Stimulated activated naive B cell treated with anti-CD40 and anti-IgM and Interleukin-4, amounts not matched to agents 10 μg/mL and 1 μg/mL and 100 μg/mL, for 72 hours (primary cell): ENCODE data around the gene XPR1.
A peak's percentile ranks its signal among the peaks of the same experiment; 100 is the strongest.

ENCODE experiments used
- ATAC-seq, 2 donors: fragments of 150-1000 bp; cut with Tn5 transposase; replicated peaks; 2 replicates each; pipeline ENCODE4 v1.10.0; 2021; ENCODE audit warnings: moderate library complexity in 1 of 2
- DNase-seq: peaks from one replicate; pipeline ENCODE4 v3.0.0; 2021
- H3K27ac Mint-ChIP-seq: one replicate; pipeline ENCODE4 v1.8.0; 2022; ENCODE audit warnings: mild to moderate bottlenecking, mixed read lengths
- H3K27me3 Mint-ChIP-seq, 2 donors: one replicate each; pipeline ENCODE4 v1.8.0; 2022; ENCODE audit warnings: mixed read lengths in 2 of 2
- H3K36me3 Mint-ChIP-seq, 2 donors: one replicate each; pipeline ENCODE4 v1.8.0; 2022; ENCODE audit warnings: mixed read lengths in 2 of 2, mild to moderate bottlenecking in 1 of 2
- H3K4me1 Mint-ChIP-seq, 2 donors: one replicate each; pipeline ENCODE4 v1.8.0; 2022; ENCODE audit warnings: mixed read lengths in 2 of 2, mild to moderate bottlenecking in 1 of 2
- H3K4me3 Mint-ChIP-seq, 2 donors: one replicate each; pipeline ENCODE4 v1.8.0; 2022; ENCODE audit warnings: mild to moderate bottlenecking in 2 of 2, mixed read lengths in 2 of 2, moderate library complexity in 1 of 2
- H3K9me3 Mint-ChIP-seq, 2 donors: one replicate each; pipeline ENCODE4 v1.8.0; 2022; ENCODE audit warnings: mixed read lengths in 2 of 2, mild to moderate bottlenecking in 1 of 2

XPR1 gene

GRCh38 chr1:180606155-180606554, 25.7 kb upstream of the XPR1 start:
- ATAC-seq (no peak), DNase-seq (no peak)
- Mint-ChIP-seq H3K4me3 (no peak overlapping the region), H3K36me3 (no peaks in the 10 kb centered on the region), H3K27me3 (no peaks in the 10 kb centered on the region), H3K27ac (no peak overlapping the region), H3K4me1 (peaks cover 4 to 8% of the 10 kb centered on the region in 2 donors), H3K9me3 (peaks cover 0 to 3% of the 10 kb centered on the region in 2 donors)

- Mint-ChIP-seq H3K4me1 (peaks cover 8 to 12% of the 10 kb centered on the region in 2 donors), H3K27ac (no peak overlapping the region)
- DNase-seq = no peak
Measured at GRCh38 chr1:180609643-180610555, 21.9 kb upstream of the XPR1 start.

GRCh38 chr1:180610556-180611015, 21.2 kb upstream of the XPR1 start:
- Mint-ChIP-seq H3K27ac (no peak overlapping the region), H3K4me1 (peaks cover 8 to 12% of the 10 kb centered on the region in 2 donors), H3K36me3 (no peaks in the 10 kb centered on the region), H3K27me3 (no peaks in the 10 kb centered on the region), H3K9me3 (peaks cover 0 to 5% of the 10 kb centered on the region in 2 donors), H3K4me3 (no peak overlapping the region)
- no peak for ATAC-seq
- no peak for DNase-seq

More at GRCh38 chr1:180609643-180610555, 21.9 kb upstream of the XPR1 start:
- Mint-ChIP-seq H3K9me3 (peaks cover 0 to 5% of the 10 kb centered on the region in 2 donors), H3K36me3 (no peaks in the 10 kb centered on the region), H3K4me3 (no peak overlapping the region), H3K27me3 (no peaks in the 10 kb centered on the region)
- ATAC-seq = no peak

- Mint-ChIP-seq H3K4me3 (no peak overlapping the region), H3K36me3 (no peaks in the 10 kb centered on the region), H3K27me3 (no peaks in the 10 kb centered on the region), H3K4me1 (peaks cover 8 to 12% of the 10 kb centered on the region in 2 donors), H3K27ac (peak overlapping the region; percentile 53), H3K9me3 (peaks cover 0 to 5% of the 10 kb centered on the region in 2 donors)
- ATAC-seq (peak; percentile 81 to 94), DNase-seq (no peak)
Measured at GRCh38 chr1:180611016-180611930, 20.5 kb upstream of the XPR1 start.

GRCh38 chr1:180612632-180613031, 19.2 kb upstream of the XPR1 start:
- Mint-ChIP-seq H3K4me3 (no peak overlapping the region), H3K9me3 (peaks cover 0 to 5% of the 10 kb centered on the region in 2 donors), H3K27ac (no peak overlapping the region), H3K36me3 (no peaks in the 10 kb centered on the region), H3K4me1 (peaks cover 8 to 12% of the 10 kb centered on the region in 2 donors), H3K27me3 (no peaks in the 10 kb centered on the region)
- ATAC-seq = no peak
- DNase-seq = no peak

GRCh38 chr1:180614730-180615129, 17.1 kb upstream of the XPR1 start:
- H3K27ac Mint-ChIP-seq = no peak overlapping the region
- H3K27me3 Mint-ChIP-seq = no peaks in the 10 kb centered on the region
- DNase-seq (no peak), ATAC-seq (no peak)
- no peaks in the 10 kb centered on the region for H3K36me3 Mint-ChIP-seq
- H3K4me3 Mint-ChIP-seq = no peak overlapping the region
- peaks cover 0 to 4% of the 10 kb centered on the region in 2 donors for H3K9me3 Mint-ChIP-seq
- peaks cover 8 to 10% of the 10 kb centered on the region in 2 donors for H3K4me1 Mint-ChIP-seq

- Mint-ChIP-seq H3K4me3 (no peak overlapping the region), H3K27me3 (no peaks in the 10 kb centered on the region), H3K4me1 (peaks cover 6 to 7% of the 10 kb centered on the region in 2 donors), H3K9me3 (peaks cover 0 to 3% of the 10 kb centered on the region in 2 donors), H3K36me3 (no peaks in the 10 kb centered on the region), H3K27ac (no peak overlapping the region)
- ATAC-seq (no peak), DNase-seq (no peak)
Measured at GRCh38 chr1:180615493-180616290, 16.1 kb upstream of the XPR1 start.

- no peak for DNase-seq
- Mint-ChIP-seq H3K4me3 (no peak overlapping the region), H3K27ac (no peak overlapping the region), H3K4me1 (peaks cover 1% of the 10 kb centered on the region in 2 donors), H3K27me3 (no peaks in the 10 kb centered on the region), H3K36me3 (no peaks in the 10 kb centered on the region), H3K9me3 (no peaks in the 10 kb centered on the region)
- ATAC-seq = no peak
Measured at GRCh38 chr1:180616439-180616838, 15.4 kb upstream of the XPR1 start.

- H3K4me1 Mint-ChIP-seq = no peaks in the 10 kb centered on the region
- H3K27me3 Mint-ChIP-seq = no peaks in the 10 kb centered on the region
- no peak for ATAC-seq
- DNase-seq = no peak
- H3K9me3 Mint-ChIP-seq = no peaks in the 10 kb centered on the region
- no peak overlapping the region for H3K27ac Mint-ChIP-seq
- H3K4me3 Mint-ChIP-seq = no peak overlapping the region
- H3K36me3 Mint-ChIP-seq = no peaks in the 10 kb centered on the region
Measured at GRCh38 chr1:180617774-180618395, 13.9 kb upstream of the XPR1 start.

GRCh38 chr1:180620581-180620980, 11.2 kb upstream of the XPR1 start:
- Mint-ChIP-seq H3K27ac (no peak overlapping the region), H3K4me3 (no peak overlapping the region), H3K27me3 (peaks cover 7% of the 10 kb centered on the region in 2 donors), H3K36me3 (no peaks in the 10 kb centered on the region), H3K4me1 (no peaks in the 10 kb centered on the region), H3K9me3 (no peaks in the 10 kb centered on the region)
- ATAC-seq = no peak
- no peak for DNase-seq

- DNase-seq (no peak), ATAC-seq (peak in 1 of 2 donors; percentile 38)
- Mint-ChIP-seq H3K27ac (no peak overlapping the region), H3K9me3 (no peaks in the 10 kb centered on the region), H3K27me3 (peaks cover 15 to 25% of the 10 kb centered on the region in 2 donors), H3K4me3 (no peak overlapping the region), H3K36me3 (no peaks in the 10 kb centered on the region), H3K4me1 (no peaks in the 10 kb centered on the region)
Measured at GRCh38 chr1:180622658-180623508, 8.9 kb upstream of the XPR1 start.

GRCh38 chr1:180623579-180624347, 8.1 kb upstream of the XPR1 start:
- Mint-ChIP-seq H3K4me3 (no peak overlapping the region), H3K27ac (no peak overlapping the region), H3K9me3 (no peaks in the 10 kb centered on the region), H3K27me3 (peaks cover 15 to 25% of the 10 kb centered on the region in 2 donors), H3K4me1 (no peaks in the 10 kb centered on the region), H3K36me3 (no peaks in the 10 kb centered on the region)
- DNase-seq = no peak
- ATAC-seq = no peak
